Measurements from ENCODE around the gene IDH2.

GRCh38 chr15:90085565-90085964 lies 16.7 kb downstream of the IDH2 start:
- TF ChIP-seq TCF4 (CRISPR knock-in tag; IDR thresholded peaks at IDR 0.05; ENCODE audit: borderline replicate concordance) (no peak), ISL1 (CRISPR knock-in tag; IDR thresholded peaks at IDR 0.05) (no peak), PATZ1 (CRISPR knock-in tag; IDR thresholded peaks at IDR 0.05; ENCODE audit: borderline replicate concordance) (no peak), ZNF8 (CRISPR knock-in tag; IDR thresholded peaks at IDR 0.05) (no peak), RARB (CRISPR knock-in tag; IDR thresholded peaks at IDR 0.05) (no peak), ESRRG (CRISPR knock-in tag; IDR thresholded peaks at IDR 0.05) (no peak), ZFP3 (CRISPR knock-in tag; IDR thresholded peaks at IDR 0.05) (no peak), SNAI2 (CRISPR knock-in tag; IDR thresholded peaks at IDR 0.05) (no peak), PPARA (CRISPR knock-in tag; IDR thresholded peaks at IDR 0.05; ENCODE audit: borderline replicate concordance) (no peak), ZFP30 (CRISPR knock-in tag; IDR thresholded peaks at IDR 0.05) (no peak)
